H1 (cell line): ENCODE results near the gene TRAPPC5. TPM values are rescaled to one million over a fixed set of nuclear protein-coding genes. Genes with fewer than 3 reads are reported as not detected.

Experiments used
- BCL11A ChIP-seq, 2 experiments: IDR thresholded peaks; one replicate each; pipeline ENCODE4 v1.6.1; 2011; ENCODE audit warnings: low read depth in 2 of 2, low read length in 2 of 2, mild to moderate bottlenecking in 2 of 2
- EP300 ChIP-seq, 2 experiments: IDR thresholded peaks; 1 replicate in 1 of 2; 2 replicates in 1 of 2; pipeline ENCODE4 v1.6.1; 2011 to 2012; ENCODE audit warnings: low read depth in 2 of 2, low read length in 2 of 2, mild to moderate bottlenecking in 2 of 2, borderline replicate concordance in 1 of 2, inconsistent platforms in 1 of 2, moderate library complexity in 1 of 2
- SIX5 ChIP-seq: IDR thresholded peaks from 2 replicates; pipeline ENCODE4 v1.6.1; 2011; ENCODE audit warnings: mild to moderate bottlenecking, low read depth, low read length
- SP1 ChIP-seq: IDR thresholded peaks from 2 replicates; pipeline ENCODE4 v1.6.1; 2011; ENCODE audit warnings: low read depth, low read length
- SP2 ChIP-seq: IDR thresholded peaks from 2 replicates; pipeline ENCODE4 v1.6.1; 2012; ENCODE audit warnings: mild to moderate bottlenecking, low read length, inconsistent platforms
- polyA plus RNA-seq, 7 experiments: library from polyadenylated mRNA; depleted of rRNA in 3 of 7; stranded (reverse) in 5 of 7; unstranded in 2 of 7; fragments of >200 nt in 5 of 7; fragments of 200-250 nt in 2 of 7; gene quantifications; 1 replicate in 5 of 7; 2 replicates in 1 of 7; 4 replicates in 1 of 7; pipeline versions ENCODE4 v1.2.1 to v1.2.3, GENCODE V29; 2011 to 2013; ENCODE audit warnings: missing spikeins in 2 of 7, mixed read lengths in 2 of 7
- total RNA-seq: library from RNA; stranded (reverse); fragmentation: NEBNext Ultra II Directional; extraction: Animal tissue kit (Norgen Biotek cat#: 25700); gene quantifications from 2 replicates; pipeline ENCODE4 v1.2.1, GENCODE V29; 2021

The TRAPPC5 gene
- total and polyA plus RNA-seq, 2 of the 8 experiments (the other 6 are each of a cell fraction or from before 2014, with no cell fraction given): 109 to 120 TPM

DNA sequence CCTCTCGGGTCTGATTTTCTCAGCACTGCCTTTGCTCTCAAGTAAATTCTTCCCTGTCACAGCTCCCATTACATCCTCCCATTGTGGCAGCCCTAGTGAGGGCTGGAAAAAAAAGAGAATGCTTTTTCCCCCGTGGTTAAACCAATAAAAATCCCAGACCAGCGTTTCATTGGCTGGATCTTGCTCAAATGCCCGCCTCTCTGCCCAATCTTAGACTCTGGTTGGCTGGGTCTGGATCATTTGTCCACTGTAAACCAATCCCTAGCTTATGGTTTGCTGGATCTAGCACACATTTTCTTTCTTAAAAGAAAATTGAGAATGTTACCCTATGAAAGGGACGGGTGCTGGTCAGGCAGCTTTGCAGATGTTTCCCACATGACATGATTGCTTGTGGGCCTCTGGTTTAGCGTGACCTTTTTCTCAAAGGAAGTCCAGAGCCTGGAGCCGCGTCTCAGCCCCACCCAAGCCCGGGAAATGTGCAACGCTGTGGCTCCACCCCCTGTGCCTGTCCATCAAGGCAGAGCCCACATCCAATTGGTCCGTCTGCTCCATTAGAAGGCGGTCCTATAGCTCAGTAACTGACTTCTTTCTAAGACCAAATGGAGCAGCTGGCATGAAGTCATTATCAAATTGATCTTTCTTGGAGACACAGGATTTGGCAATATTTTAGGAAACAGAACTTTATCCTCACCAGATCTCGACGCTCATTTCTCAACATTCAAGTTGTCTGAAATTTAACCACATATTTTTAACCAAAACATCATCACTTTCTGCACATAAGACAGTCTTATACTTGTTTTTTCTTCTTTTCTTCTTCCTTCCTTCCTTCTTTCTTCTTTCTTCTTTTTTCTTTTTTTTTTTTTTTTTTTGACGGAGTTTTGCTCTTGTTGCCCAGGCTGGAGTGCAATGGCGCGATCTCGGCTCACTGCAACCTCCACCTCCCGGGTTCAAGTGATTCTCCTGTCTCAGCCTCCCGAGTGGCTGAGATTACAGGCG is 6.3 kb upstream of the TRAPPC5 start (continued):
- TF ChIP-seq EP300 (IDR thresholded peaks at IDR 0.05; ENCODE audit: borderline replicate concordance in 1 of 2, low read depth in 2 of 2, low read length in 2 of 2) (no peak), SIX5 (no peak), BCL11A (IDR thresholded peaks at IDR 0.05; ENCODE audit: low read depth in 2 of 2, low read length in 2 of 2) (no peak), SP1 (peak; percentile 64; the same call in 1 of the 2 replicates), SP2 (peak; percentile 14; the same call in 1 of the 2 replicates)
